HG03066 (cell line): Measurements from ENCODE around the gene BBX.

Source experiments
- ATAC-seq: cut with Tn5 transposase; IDR thresholded peaks from one replicate; pipeline ENCODE4 v1.9.1; 2021; ENCODE audit warnings: low read depth; ENCODE audit not compliant: unreplicated experiment

BBX gene

DNA sequence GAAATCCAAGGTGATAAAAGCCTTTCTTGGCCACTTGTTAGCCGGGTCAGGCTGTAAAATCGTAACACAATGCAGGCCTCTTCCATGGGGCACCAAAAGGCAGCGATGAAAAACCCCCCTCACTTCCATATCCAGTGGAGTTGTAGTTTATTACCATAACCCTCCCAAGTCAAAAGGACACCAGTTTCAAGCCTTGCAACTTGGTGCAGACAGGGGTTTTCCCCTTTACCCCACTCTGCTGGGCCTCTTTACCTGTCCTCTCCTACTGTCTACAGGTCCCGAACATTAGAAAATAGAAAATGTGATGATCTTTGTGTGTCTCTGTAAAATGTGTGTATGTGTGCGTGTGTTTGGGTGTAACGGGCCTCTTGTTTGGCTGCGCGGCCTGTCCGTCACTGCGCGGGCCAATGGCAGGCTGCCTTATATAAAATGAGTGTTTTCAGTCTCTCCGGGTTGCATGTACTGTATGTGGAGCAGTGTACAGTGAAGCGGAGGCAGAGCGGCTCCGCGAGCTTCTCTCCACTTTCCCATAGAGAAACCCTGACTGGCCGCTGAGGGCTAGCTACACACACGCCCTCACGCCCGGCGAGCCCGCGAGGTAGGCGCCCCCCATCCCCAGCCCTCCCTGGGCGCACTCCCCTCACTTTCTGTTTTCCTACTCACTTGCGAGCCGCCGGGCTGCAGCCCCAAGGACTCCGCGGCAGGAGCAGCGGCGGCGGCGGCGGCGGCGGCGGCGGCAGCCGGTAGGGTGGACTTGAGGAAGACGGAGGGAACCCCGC lies at the start of gene BBX:
BBX (plus strand) TSS at position 453 of the 779 bp plus-strand sequence. CDS start 187,499 bp downstream, outside the sequence.
- peak; percentile 92 for ATAC-seq

DNA sequence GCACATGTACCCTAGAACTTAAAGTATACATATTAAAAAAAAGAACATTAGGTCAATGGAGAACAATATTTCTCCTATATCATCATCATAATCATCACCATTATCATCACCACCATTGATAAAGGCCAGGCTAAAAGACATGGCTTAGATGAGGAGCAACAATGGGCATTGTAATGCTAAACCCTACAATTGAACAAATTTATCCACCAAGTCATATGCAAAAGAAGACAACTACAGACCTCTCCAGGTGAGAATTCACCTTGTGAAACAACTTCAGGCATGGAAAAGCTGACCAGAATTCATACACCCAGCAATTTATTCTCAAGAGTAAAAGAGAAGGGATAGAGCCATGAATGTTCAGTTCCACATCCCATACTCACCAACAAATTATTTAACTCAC lies 46.3 kb upstream of the BBX start:
- ATAC-seq = no peak

DNA sequence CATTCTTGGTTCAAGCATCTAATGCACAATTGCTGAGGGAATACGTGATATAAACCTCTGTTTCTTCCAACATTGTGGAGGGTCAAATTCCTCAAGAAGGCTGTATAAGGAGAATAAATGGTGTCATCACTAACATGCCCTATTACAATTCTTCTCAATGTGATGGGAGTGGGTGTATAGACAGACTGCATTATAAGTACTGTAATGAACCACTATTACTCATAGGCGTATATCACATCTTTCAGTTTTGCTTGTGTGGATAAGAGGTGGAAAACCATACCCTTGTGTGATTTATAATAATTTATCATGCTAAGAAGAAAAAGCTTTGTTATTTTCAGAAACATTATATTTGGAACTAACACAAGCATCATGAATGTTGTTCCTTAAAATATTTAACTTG lies 35.3 kb upstream of the BBX start:
- no peak for ATAC-seq

DNA sequence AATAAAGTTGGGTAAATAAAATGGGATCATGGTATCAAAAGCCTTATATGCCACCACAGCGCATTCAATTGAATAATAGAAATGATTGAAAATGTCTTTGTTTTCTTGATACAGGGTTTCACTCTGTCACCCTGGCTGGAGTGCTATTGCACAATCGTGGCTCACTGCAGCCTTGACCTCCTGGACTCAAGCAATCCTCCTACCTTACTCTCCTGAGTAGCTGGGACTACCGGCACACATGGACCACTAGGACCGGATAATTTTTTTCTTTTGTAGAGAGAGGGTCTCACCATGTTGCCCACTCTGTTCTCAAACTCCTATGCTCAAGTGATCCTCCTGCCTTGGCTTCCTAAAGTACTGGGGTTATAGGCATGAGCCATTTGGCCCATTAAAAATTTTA lies 33.8 kb upstream of the BBX start:
- ATAC-seq = no peak

GRCh38 chr3:107493134-107493533 lies 29.6 kb upstream of the BBX start:
- ATAC-seq = no peak

- ATAC-seq = no peak
Observed at GRCh38 chr3:107496855-107497254, 25.9 kb upstream of the BBX start.

DNA sequence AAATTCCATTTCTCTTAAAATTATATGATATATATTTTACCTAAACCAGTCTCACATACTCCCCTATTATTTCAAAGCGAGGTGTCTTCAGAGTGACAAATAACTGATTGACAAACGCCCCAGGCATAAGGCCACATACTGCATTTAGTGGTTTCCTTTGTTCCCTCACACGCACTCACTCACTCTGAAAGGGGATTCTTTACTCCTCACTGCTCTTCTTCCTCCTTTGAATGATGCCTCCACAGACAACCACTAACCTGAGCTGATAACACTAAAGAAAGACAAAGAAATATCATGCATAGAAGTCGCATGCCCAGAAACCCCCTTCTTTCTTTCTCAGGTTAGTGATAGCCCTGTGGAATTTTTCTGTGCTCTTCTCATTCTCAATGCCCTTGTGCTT lies 24.1 kb upstream of the BBX start:
- ATAC-seq = no peak

DNA sequence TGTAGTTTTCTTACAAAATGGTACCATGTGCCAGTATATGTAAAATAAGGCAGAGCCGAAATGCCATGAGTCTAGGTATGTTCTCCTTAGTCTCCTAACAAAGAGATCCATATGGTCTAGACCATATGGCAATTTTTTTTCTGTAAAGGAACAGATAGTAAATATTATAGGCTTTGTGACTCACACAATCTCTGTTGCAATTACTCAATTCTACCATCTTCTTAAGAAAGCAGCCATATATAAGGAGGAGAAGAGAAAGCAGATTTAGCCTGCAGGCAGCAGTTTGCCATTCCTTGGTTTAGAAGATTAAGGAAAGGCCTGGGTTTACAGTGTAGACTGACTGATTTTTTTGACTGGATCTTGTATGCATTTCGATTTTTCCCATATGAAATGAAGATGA lies 16.3 kb upstream of the BBX start:
- ATAC-seq = no peak

- no peak for ATAC-seq
Observed at GRCh38 chr3:107508331-107508730, 14.4 kb upstream of the BBX start.

DNA sequence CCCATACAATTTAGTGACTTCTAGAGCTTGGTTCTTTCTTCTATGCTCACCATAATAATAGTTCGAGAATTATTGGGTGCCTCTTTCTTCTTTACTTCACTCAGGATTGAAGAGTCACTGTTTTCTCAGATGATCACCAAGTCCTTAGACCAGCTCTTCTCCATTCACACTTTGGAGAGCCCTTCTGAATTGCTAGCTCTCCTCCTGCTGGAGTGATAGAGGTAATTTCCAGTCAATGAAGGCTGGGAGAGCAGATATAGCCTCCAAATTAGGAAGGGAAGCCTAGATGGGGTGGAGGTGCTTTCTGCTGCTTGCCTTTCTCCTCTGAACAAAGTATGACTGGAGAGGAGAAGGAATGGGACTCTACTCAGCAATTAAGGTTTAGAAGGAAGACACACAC lies 10.7 kb upstream of the BBX start:
- ATAC-seq = no peak

- no peak for ATAC-seq
Observed at GRCh38 chr3:107514453-107514852, 8.3 kb upstream of the BBX start.

- ATAC-seq = no peak
Observed at GRCh38 chr3:107516475-107516874, 6.3 kb upstream of the BBX start.

DNA sequence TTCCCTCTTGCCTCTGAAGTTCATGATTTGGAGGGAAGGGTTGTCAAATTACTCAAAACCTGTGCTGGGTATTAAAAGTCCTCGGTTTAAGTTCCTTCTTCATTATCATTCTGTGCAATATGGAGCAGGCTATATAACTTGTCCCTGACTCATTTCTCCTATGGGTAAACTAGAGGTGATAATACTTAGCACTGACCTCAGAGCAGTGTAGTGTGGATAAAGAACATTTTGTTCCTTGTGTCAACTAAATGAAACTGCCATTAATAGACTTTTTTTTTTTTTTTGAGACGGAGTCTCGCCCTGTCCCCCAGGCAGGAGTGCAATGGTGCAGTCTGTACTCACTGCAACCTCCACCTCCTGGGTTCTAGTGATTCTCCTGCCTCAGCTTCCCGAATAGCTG lies 2.2 kb upstream of the BBX start:
- no peak for ATAC-seq

GRCh38 chr3:107521469-107522059 lies 1.2 kb upstream of the BBX start:
- no peak for ATAC-seq

- ATAC-seq = no peak
Observed at GRCh38 chr3:107523289-107523538, 452 bp downstream of the BBX start.

GRCh38 chr3:107523539-107524325 lies 970 bp downstream of the BBX start:
- peak; percentile 29 for ATAC-seq

DNA sequence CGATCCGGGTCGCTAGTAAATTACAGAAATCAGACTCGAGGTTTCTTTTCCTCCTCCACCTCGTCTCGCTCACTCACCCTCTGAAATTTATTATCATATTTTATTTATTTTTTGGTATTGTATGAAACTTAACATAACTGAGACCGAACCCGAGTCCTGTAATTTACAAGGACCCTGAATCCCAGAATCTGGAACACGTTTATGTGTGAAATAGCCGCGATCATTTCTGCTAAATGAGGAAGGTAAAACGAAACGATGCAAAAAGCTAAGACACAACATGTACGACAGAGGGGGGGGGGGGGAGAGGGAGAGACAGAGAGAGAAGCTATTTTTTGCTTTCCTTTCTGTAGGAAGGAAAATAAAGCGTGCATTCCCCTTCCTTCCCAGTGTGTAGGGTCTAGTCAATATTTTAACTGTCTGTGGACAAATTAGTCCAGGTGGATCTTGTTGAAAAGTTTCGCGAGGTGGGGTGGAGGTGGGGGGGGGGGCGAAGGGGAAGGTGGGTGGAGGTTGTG lies 1.6 kb downstream of the BBX start:
- no peak for ATAC-seq

GRCh38 chr3:107524841-107525643 lies 2.3 kb downstream of the BBX start:
- ATAC-seq = no peak

DNA sequence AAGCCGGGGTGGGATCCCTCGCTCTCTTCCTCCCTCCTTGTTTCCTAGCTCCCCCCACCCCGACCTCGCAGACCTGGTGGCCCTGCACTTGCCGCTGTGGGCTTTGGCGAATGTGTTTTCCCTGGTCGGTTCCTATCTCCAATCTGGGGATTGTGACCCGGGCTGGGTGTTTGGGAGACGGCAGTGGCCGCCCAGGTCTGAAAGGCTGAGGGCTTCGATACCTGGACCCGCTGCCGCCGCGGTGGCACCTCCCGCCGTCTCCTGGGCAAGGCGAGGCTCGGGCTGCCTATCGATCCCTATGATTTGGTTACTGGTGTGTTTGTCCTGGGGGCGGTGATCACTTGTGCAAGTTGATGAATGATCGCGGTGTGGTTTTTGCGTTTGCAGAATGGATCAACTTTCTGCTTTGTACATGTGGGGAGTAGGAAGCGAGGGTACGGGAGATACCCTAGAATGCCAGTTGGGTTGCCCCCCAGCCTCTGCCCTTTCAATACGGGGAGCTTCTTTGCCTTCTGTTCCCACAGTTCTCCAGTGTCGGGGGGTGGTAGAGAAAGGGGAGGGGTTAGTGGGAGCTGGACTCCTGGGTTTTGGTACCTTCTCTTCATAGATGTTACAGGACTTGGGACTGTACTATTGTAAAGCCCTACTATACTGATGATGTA lies 3.0 kb downstream of the BBX start:
- no peak for ATAC-seq

DNA sequence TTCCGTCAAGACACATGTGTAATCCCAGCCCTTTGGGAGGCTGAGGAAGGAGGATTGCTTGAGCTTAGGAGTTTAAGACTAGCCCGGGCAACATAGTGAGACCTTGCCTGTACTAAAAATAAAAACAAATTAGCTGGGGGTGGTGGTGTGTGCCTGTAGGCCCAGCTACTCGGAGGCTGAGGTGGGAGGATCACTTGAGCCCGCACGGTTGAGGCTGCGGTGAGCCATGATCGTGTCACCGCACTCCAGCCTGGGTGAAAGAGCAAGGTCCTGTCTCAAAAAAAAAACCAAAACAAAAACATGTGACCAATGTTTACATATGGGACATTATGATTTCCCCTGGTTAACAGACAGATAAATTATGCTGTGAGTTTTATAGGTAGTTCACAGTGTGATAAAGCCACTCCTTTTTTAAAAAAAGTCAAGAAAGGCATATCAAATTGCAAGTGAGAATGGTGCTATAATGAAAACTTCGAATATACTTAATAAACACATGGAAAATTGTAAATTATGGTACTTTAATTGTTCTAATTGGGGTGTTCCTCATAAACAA lies 9.2 kb downstream of the BBX start:
- ATAC-seq = no peak
